GM18867 (cell line): ENCODE data around the gene ESRRB.

ENCODE experiments used
- ATAC-seq: cut with Tn5 transposase; IDR thresholded peaks from one replicate; pipeline ENCODE4 v1.9.1; 2021; ENCODE audit warnings: mild to moderate bottlenecking, moderate library complexity; ENCODE audit not compliant: unreplicated experiment

ESRRB gene

GRCh38 chr14:76396714-76397187, 20.8 kb downstream of the ESRRB start:
- no peak for ATAC-seq

- no peak for ATAC-seq
Observed at GRCh38 chr14:76405627-76406026, 29.7 kb downstream of the ESRRB start.

- ATAC-seq = no peak
Observed at GRCh38 chr14:76407449-76408150, 31.7 kb downstream of the ESRRB start.

GRCh38 chr14:76408877-76409276, 32.9 kb downstream of the ESRRB start:
- ATAC-seq = no peak

- no peak for ATAC-seq
Observed at GRCh38 chr14:76412501-76412900, 36.6 kb downstream of the ESRRB start.

- no peak for ATAC-seq
Observed at GRCh38 chr14:76413106-76413961, 37.4 kb downstream of the ESRRB start.

GRCh38 chr14:76413962-76414600, 38.1 kb downstream of the ESRRB start:
- no peak for ATAC-seq

GRCh38 chr14:76419399-76419798, 43.5 kb downstream of the ESRRB start:
- no peak for ATAC-seq

- ATAC-seq = no peak
Observed at GRCh38 chr14:76420827-76421226, 44.9 kb downstream of the ESRRB start.

- no peak for ATAC-seq
Observed at GRCh38 chr14:76421662-76422061, 45.7 kb downstream of the ESRRB start.

- ATAC-seq = no peak
Observed at GRCh38 chr14:76422662-76423061, 46.7 kb downstream of the ESRRB start.

- ATAC-seq = no peak
Observed at GRCh38 chr14:76423534-76423933, 47.6 kb downstream of the ESRRB start.

- ATAC-seq = no peak
Observed at GRCh38 chr14:76424359-76424758, 48.4 kb downstream of the ESRRB start.

- no peak for ATAC-seq
Observed at GRCh38 chr14:76426161-76426696, 50.3 kb downstream of the ESRRB start.

- no peak for ATAC-seq
Observed at GRCh38 chr14:76428611-76429010, 52.7 kb downstream of the ESRRB start.

GRCh38 chr14:76430017-76430416, 54.1 kb downstream of the ESRRB start:
- ATAC-seq = no peak

- ATAC-seq = no peak
Observed at GRCh38 chr14:76430475-76430980, 54.6 kb downstream of the ESRRB start.

- no peak for ATAC-seq
Observed at GRCh38 chr14:76431538-76431937, 55.6 kb downstream of the ESRRB start.

GRCh38 chr14:76432827-76433752, 57.2 kb downstream of the ESRRB start:
- ATAC-seq = no peak

GRCh38 chr14:76434220-76434619, 58.3 kb downstream of the ESRRB start:
- no peak for ATAC-seq
